ENCODE data around the gene USP47.

GRCh38 chr11:11949482-11949881 lies 107.7 kb downstream of the USP47 start:
- no peak for TF ChIP-seq CTCF (IDR thresholded peaks at IDR 0.05)
- no peak for TF ChIP-seq POLR2AphosphoS5 (IDR thresholded peaks at IDR 0.05; ENCODE audit: low read depth, low read length)
- TF ChIP-seq TCF7L2 (IDR thresholded peaks at IDR 0.05; ENCODE audit: low read depth, low read length) = no peak
- TF ChIP-seq REST (IDR thresholded peaks at IDR 0.05; ENCODE audit: insufficient read depth in 1 of 2, low read depth in 2 of 2, low read length in 1 of 2) = no peak
- no peak for TF ChIP-seq SIN3A (IDR thresholded peaks at IDR 0.05; ENCODE audit: borderline replicate concordance, insufficient read depth, low read depth, low read length)

Data from Panc1 (cell line).